Adrenal gland (tissue), 12 donors: ENCODE data around the gene NMT1. TPM values are rescaled to one million over a fixed set of nuclear protein-coding genes. Genes with fewer than 3 reads are reported as not detected.

Source experiments
- DNase-seq, 7 donors: peaks; one replicate each; pipeline ENCODE4 v3.0.0-alpha.2; 2019 to 2020
- H3K27ac ChIP-seq, 5 donors: fragments of 200-600 bp; sonication (generic) in 4 of 5; 1 replicate in 3 of 5; 2 replicates in 2 of 5; pipeline versions ENCODE4 v1.5.1 to v1.8.0; 2016 to 2020; ENCODE audit warnings: mild to moderate bottlenecking in 1 of 5
- H3K27me3 ChIP-seq: fragments of 200-600 bp; 2 replicates; pipeline ENCODE4 v1.8.0; 2021
- H3K36me3 ChIP-seq, 2 donors: fragments of 200-600 bp; replicated peaks in 1 of 2; 1 replicate in 1 of 2; 2 replicates in 1 of 2; pipeline versions ENCODE4 v1.5.1 to v1.8.0; 2018 to 2022
- H3K4me1 ChIP-seq, 2 donors: fragments of 200-600 bp; replicated peaks in 1 of 2; 1 replicate in 1 of 2; 2 replicates in 1 of 2; pipeline versions ENCODE4 v1.5.1 to v1.8.0; 2018 to 2021
- H3K4me3 ChIP-seq, 4 donors: fragments of 200-600 bp; sonication (generic) in 3 of 4; one replicate each; pipeline ENCODE4 v1.5.1; 2016 to 2018
- H3K9me3 ChIP-seq, 3 donors: fragments of 200-600 bp; sonication (generic) in 1 of 3; replicated peaks in 1 of 3; 1 replicate in 2 of 3; 2 replicates in 1 of 3; pipeline versions ENCODE4 v1.5.1 to v1.8.0; 2016 to 2021
- CTCF ChIP-seq, 6 experiments: fragments of 450-650 bp in 4 of 6; fragments of 200-600 bp in 2 of 6; sonication (generic) in 1 of 6; IDR thresholded peaks; 1 replicate in 5 of 6; 2 replicates in 1 of 6; pipeline versions ENCODE4 v1.5.1 to v1.8.0; 2016 to 2021; ENCODE audit warnings: antibody characterized with exemption in 6 of 6, mild to moderate bottlenecking in 2 of 6, moderate library complexity in 1 of 6
- POLR2A ChIP-seq, 2 donors: fragments of 450-650 bp; IDR thresholded peaks; one replicate each; pipeline ENCODE4 v1.6.1; 2017; ENCODE audit warnings: antibody characterized with exemption in 2 of 2, mild to moderate bottlenecking in 2 of 2, moderate library complexity in 1 of 2
- WGBS, 4 donors: extraction: QIAGEN DNeasy Blood & Tissue Kit in 2 of 4; methylation state at CpG; one replicate each; pipeline versions ENCODE4 v1.1.5 to v1.1.7; 2013 to 2017; 5-methylcytosine and 5-hydroxymethylcytosine counted together
- intact Hi-C, 2 donors: fragments of 100-400 bp; cut with DNase I; formaldehyde crosslinking; loops; one replicate each; pipeline versions ENCODE4 v1.14.1 to v1.15.0; 2022 to 2023
- polyA plus RNA-seq, 3 donors: library from polyadenylated mRNA; stranded (reverse); fragments of 200-250 nt in 2 of 3; fragments of 350-450 nt in 1 of 3; fragmentation: Illumina TruSeq in 1 of 3; extraction: RNeasy Lipid Tissue Mini Kit (QIAGEN cat#74804) in 1 of 3; gene quantifications; one replicate each; pipeline ENCODE4 v1.2.3, GENCODE V29; 2013 to 2014
- total RNA-seq, 9 donors: library from RNA; depleted of rRNA in 4 of 9; stranded (reverse); fragments of >200 nt in 4 of 9; fragments of 120-200 nt in 1 of 9; fragmentation: NEBNext Ultra II Directional in 1 of 9; extraction: Animal tissue kit (Norgen Biotek cat#: 25700) in 1 of 9; gene quantifications; one replicate each; pipeline versions ENCODE4 v1.1.0 to v1.2.4, GENCODE V29; 2013 to 2023
- donor health status: healthy with polysubstance abuse.
- donor health status: Bipolar disorder and iron deficiency.
- donor health status: DM: yes; HTN: yes; CAD: no.
- donor health status: DM: no; HTN: no; CAD: no.
- donor health status: DM: no; HTN: no; CAD: no.
- donor health status: DM: yes; HTN: yes; CAD: no.

Gene NMT1
- total and polyA plus RNA-seq, 12 donors, result 85.9 to 174 (median 136) TPM

- no peaks in the 10 kb centered on the region for H3K27me3 ChIP-seq
- DNase-seq, result no peak
- peaks cover 5 to 15% of the 10 kb centered on the region in 2 donors for H3K4me1 ChIP-seq
- H3K36me3 ChIP-seq, result peaks cover 0 to 47% of the 10 kb centered on the region in 2 donors
- no peak overlapping the region for H3K27ac ChIP-seq
- TF ChIP-seq POLR2A (IDR thresholded peaks at IDR 0.05) (no peak), CTCF (IDR thresholded peaks at IDR 0.05) (no peak)
- WGBS, 4 donors, result 86 to 93% (median 92%) methylated on average over 6 of the region's 6 CpGs
- intact Hi-C loops, result no loop called here
- H3K4me3 ChIP-seq, result no peak overlapping the region
- H3K9me3 ChIP-seq, result no peaks in the 10 kb centered on the region
Observed at GRCh38 chr17:45081047-45081703, 20.1 kb downstream of the NMT1 start.

GRCh38 chr17:45086391-45086790 is 25.3 kb downstream of the NMT1 start:
- H3K9me3 ChIP-seq, result no peaks in the 10 kb centered on the region
- no peaks in the 10 kb centered on the region for H3K27me3 ChIP-seq
- WGBS, 4 donors, result 94 to 98% (median 97%) methylated on average over 3 to 4 of the region's 4 CpGs
- peaks cover 0 to 96% of the 10 kb centered on the region in 2 donors for H3K36me3 ChIP-seq
- H3K4me3 ChIP-seq, result no peak overlapping the region
- intact Hi-C loops, result no loop called here
- DNase-seq, result no peak
- no peak overlapping the region for H3K27ac ChIP-seq
- TF ChIP-seq POLR2A (IDR thresholded peaks at IDR 0.05) (no peak), CTCF (IDR thresholded peaks at IDR 0.05) (no peak)
- H3K4me1 ChIP-seq, result peaks cover 0 to 8% of the 10 kb centered on the region in 2 donors

GRCh38 chr17:45086865-45087503 is 25.9 kb downstream of the NMT1 start:
- H3K27ac ChIP-seq, result no peak overlapping the region
- intact Hi-C loops, result no loop called here
- 90 to 94% (median 92%) methylated on average over 6 of the region's 6 CpGs for WGBS, 4 donors
- TF ChIP-seq POLR2A (IDR thresholded peaks at IDR 0.05) (no peak), CTCF (IDR thresholded peaks at IDR 0.05) (no peak)
- H3K9me3 ChIP-seq, result no peaks in the 10 kb centered on the region
- H3K27me3 ChIP-seq, result no peaks in the 10 kb centered on the region
- H3K4me1 ChIP-seq, result peaks cover 4 to 14% of the 10 kb centered on the region in 2 donors
- no peak overlapping the region for H3K4me3 ChIP-seq
- no peak for DNase-seq
- H3K36me3 ChIP-seq, result peaks cover 0 to 96% of the 10 kb centered on the region in 2 donors

- no peak for DNase-seq
- Histone ChIP-seq H3K27me3 (no peaks in the 10 kb centered on the region), H3K4me3 (no peak overlapping the region), H3K36me3 (peaks cover 0 to 95% of the 10 kb centered on the region in 2 donors), H3K27ac (no peak overlapping the region), H3K4me1 (peaks cover 9 to 19% of the 10 kb centered on the region in 2 donors), H3K9me3 (no peaks in the 10 kb centered on the region)
- TF ChIP-seq CTCF (IDR thresholded peaks at IDR 0.05), result no peak
- TF ChIP-seq POLR2A (IDR thresholded peaks at IDR 0.05), result no peak
- intact Hi-C loops, result no loop called here
- WGBS, 4 donors, result 52 to 88% (median 77%) methylated on average over 3 of the region's 3 CpGs
Observed at GRCh38 chr17:45087504-45087975, 26.4 kb downstream of the NMT1 start.
